Measurements from ENCODE around the gene ELOVL3.
"Not testable (repeated sequence)": the region's sequence is repeated elsewhere in the genome, so short reads cannot be mapped to it uniquely, and the experiment has no call there.

The ELOVL3 gene

GRCh38 chr10:102227050-102227449 is 951 bp downstream of the ELOVL3 start:
- DNase-seq: no peak

GRCh38 chr10:102229810-102230263 is 3.7 kb downstream of the ELOVL3 start:
- peak; percentile 18 for DNase-seq

- peak; percentile 13 for DNase-seq
These were observed 4.3 kb downstream of the ELOVL3 start for GRCh38 chr10:102230264-102230860.

- DNase-seq: no peak
These were observed 4.8 kb downstream of the ELOVL3 start for GRCh38 chr10:102230861-102231356.

- no peak for DNase-seq
These were observed 5.5 kb downstream of the ELOVL3 start for GRCh38 chr10:102231357-102232318.

- DNase-seq: no peak
These were observed 7.9 kb downstream of the ELOVL3 start for GRCh38 chr10:102233997-102234396.

GRCh38 chr10:102234888-102235597 is 8.9 kb downstream of the ELOVL3 start:
- DNase-seq: no peak

GRCh38 chr10:102235598-102235920 is 9.5 kb downstream of the ELOVL3 start:
- DNase-seq: no peak

- DNase-seq: no peak
These were observed 9.9 kb downstream of the ELOVL3 start for GRCh38 chr10:102236006-102236405.

- no peak for DNase-seq
These were observed 11.7 kb downstream of the ELOVL3 start for GRCh38 chr10:102237711-102238252.

GRCh38 chr10:102240467-102241031 is 14.4 kb downstream of the ELOVL3 start:
- no peak for DNase-seq

- DNase-seq: no peak
These were observed 14.9 kb downstream of the ELOVL3 start for GRCh38 chr10:102241032-102241443.

- DNase-seq: no peak
These were observed 15.5 kb downstream of the ELOVL3 start, which contains the start of gene PITX3 for GRCh38 chr10:102241444-102242117. PITX3 (minus strand) TSS chr10:102241512; CDS start chr10:102232080, 9,432 bp downstream.

GRCh38 chr10:102242118-102242485 is 16.0 kb downstream of the ELOVL3 start:
- no peak for DNase-seq

- no peak for DNase-seq
These were observed 17.2 kb downstream of the ELOVL3 start for GRCh38 chr10:102243309-102243708.

- peak; percentile 98 for DNase-seq
These were observed 19.2 kb downstream of the ELOVL3 start, which contains the start of gene GBF1 for GRCh38 chr10:102245082-102245931. GBF1 (plus strand) TSS chr10:102245532; CDS start chr10:102258939, 13,407 bp downstream.

- no peak for DNase-seq
These were observed 19.8 kb downstream of the ELOVL3 start for GRCh38 chr10:102245932-102246251.

GRCh38 chr10:102246261-102246660 is 20.2 kb downstream of the ELOVL3 start:
- no peak for DNase-seq

- peak; percentile 6 for DNase-seq
These were observed 21.6 kb downstream of the ELOVL3 start for GRCh38 chr10:102247734-102248133.

- DNase-seq: not testable (repeated sequence)
These were observed 26.4 kb downstream of the ELOVL3 start for GRCh38 chr10:102252508-102252907.

GRCh38 chr10:102254426-102254825 is 28.3 kb downstream of the ELOVL3 start:
- no peak for DNase-seq
